CD4-positive, alpha-beta T cell treated with Interleukin-17A for 4 hours (primary cell): ENCODE results near the gene SRGAP2C.
"Not testable (repeated sequence)": the region's sequence is repeated elsewhere in the genome, so short reads cannot be mapped to it uniquely, and the experiment has no call there.

ENCODE experiments used
- DNase-seq: peaks from one replicate; pipeline ENCODE4 v3.0.0-alpha.2; 2020; ENCODE audit warnings: mixed read lengths

SRGAP2C gene

DNA sequence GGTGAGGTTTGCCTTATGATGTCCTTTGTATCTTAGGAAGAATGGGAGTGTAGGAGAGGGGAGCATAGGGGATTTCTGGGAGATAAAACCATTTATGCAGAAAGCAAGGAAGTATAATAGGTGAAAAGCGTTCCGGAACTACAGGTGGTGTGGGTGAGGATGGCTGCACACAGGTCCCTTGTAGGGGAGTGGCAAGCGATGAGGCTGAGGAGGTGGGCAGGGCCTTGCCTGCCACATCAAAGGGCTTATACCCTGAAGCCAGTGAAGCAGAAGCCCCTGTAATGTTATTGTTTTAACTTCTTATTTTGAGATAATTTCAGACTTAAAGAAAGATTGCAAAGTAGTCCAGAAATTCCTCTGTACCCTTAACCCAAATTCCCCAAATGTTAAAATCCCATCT lies 159.6 kb downstream of the SRGAP2C start:
- not testable (repeated sequence) for DNase-seq

DNA sequence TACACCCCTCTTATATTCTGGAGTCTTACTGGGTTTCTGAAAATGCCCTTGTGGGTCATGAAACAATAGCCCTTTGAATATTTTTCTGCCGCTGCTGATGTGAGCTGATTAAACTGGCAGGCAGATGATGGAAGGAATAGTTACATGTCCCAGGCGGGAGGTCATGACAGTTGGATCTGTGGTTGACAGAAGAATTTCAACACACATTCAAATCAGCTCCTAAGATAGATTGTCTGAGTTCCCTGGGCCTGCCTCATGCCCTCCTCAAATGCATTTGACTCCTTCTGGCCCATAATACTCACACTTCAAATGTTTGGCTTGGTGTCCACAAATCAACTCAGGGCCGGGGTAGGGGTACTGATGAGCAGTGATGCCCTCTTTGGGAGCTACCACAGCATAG lies 161.9 kb downstream of the SRGAP2C start:
- not testable (repeated sequence) for DNase-seq

DNA sequence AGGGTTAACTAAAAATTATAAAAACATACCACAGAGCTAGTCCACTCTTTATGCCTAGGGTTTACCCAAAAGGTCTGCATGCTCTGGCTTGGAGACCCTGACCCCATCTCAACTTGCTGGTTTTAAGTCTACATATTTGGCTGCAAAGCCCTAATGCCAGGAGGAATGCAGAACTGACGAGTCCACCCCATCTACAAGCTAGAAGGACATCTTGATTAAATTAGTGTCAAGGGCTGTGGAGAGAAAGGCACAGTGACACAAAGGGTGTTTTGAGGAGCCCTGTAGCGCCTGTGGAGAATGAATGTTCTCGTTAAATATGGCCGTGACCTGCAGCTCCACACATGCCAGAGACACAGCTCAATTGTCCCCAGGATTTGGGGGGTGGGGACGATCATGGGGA lies 162.7 kb downstream of the SRGAP2C start:
- not testable (repeated sequence) for DNase-seq

DNA sequence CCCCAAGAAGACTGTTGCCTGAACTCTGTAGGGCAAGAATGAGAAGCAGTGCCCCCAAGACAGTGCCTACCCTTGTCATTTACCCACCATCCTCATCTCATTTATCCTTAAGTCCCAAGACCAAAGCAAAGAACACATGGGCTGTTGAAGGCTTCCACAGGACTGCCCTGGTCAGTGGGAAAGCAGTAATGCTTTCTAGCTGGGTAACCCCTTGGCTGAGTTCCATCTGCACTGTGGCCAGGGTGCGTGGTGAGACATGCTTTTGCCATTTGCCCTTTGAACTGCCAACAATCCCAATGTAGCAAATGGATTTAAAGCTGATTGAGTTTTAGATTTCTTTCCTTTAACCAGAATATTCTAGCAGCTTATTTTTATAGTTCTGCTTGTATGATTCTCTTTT lies 163.3 kb downstream of the SRGAP2C start:
- DNase-seq = not testable (repeated sequence)

DNA sequence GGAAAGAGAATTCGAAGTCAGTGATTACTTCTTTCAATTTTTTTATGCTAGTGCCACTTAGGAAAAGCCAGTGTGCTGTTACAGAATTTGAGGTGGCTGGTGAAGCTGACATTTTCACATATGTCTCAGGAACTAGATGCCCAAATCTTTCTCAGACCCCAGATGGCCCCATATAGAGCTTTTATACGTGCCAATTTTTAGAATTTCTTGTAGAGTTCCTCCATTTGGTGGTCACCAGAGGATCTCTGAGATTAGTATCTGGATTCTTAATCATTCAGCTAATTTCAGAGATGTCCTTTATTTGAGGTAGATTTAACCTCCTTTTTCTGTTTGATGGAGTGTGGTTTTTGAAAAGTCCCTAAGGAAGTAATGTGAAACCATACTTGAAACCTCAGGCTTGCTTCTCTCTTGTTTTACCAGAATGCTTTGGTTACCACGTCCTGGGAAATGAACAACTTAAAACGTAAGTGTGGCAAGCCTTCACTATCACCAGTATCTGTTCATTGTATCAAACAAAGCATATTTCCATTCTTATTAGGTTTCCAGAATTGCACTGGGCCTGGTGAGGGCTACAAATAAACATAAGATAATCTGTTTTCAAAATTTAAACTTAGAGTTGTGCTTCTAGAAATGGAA lies 164.7 kb downstream of the SRGAP2C start:
- DNase-seq = not testable (repeated sequence)

DNA sequence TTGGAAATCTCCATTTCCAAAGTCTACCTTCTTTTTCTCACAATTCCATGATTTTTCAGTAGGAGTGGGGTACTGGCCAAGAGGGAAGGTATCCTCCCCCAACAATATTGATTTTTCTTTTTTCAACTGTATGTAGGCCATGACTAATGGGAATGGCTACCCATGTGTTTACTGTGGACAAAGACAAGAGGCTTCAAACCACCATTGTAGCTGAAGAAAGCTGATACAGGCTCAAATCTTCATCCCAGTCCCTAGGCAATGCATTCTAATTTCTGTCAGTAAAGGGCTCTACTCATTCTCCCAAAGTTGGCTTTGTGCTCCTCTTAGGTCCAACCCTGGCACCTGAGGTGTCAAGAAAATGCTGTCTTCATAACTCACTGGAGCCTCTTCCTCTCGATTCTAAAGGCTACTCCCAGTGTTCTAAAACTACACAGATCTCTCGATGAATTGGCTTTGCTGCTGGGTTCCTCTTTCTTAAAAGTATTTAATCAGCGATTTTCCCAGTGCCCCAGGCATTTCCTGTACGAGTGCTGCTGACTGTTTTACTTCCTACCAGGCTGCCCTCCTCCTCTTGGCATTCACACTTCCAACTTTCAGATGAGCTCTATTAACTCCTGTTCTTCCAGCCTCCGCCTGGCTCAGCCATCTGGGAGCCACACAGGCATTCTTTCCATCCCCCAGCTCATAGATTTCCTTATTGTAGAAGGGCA lies 171.1 kb downstream of the SRGAP2C start:
- DNase-seq = not testable (repeated sequence)

DNA sequence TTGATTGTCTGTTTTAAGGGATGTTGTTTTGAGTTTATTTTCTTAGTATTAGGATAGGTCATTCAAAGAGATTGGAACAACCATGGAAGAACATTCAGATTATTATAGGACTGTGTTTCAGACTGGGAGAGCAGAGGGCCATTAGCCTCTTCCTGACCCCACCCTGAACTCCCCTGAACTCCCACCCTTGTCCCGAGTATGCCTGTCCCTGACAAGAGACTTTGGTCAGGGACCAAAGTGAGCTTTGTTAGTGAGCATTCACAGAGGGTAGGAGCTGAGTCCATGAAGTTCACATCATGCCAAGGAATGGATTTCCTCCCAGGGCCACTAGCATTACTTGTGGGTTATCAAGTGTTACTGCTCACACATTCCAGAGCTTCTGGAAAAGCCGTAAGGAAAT lies 172.0 kb downstream of the SRGAP2C start:
- DNase-seq = not testable (repeated sequence)

DNA sequence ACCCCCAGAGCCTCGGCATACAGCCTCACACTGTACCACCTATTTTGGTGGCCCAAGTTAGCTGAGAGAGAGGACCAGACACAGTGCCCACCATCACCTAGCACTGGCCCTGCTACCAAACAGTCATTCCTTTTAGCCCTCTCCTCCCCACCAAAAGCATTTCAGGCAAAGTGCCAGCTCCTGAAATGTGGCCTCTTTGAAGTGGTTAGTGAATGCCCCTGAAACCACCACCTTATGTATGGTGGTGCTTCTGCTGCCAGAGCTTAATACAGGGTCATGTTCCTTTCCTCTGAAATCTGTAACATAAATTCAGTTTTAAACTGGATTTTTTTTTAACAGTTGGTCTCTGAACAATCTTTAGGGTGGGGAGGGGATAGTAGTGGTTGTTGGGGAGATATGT lies 175.8 kb downstream of the SRGAP2C start:
- DNase-seq = not testable (repeated sequence)

DNA sequence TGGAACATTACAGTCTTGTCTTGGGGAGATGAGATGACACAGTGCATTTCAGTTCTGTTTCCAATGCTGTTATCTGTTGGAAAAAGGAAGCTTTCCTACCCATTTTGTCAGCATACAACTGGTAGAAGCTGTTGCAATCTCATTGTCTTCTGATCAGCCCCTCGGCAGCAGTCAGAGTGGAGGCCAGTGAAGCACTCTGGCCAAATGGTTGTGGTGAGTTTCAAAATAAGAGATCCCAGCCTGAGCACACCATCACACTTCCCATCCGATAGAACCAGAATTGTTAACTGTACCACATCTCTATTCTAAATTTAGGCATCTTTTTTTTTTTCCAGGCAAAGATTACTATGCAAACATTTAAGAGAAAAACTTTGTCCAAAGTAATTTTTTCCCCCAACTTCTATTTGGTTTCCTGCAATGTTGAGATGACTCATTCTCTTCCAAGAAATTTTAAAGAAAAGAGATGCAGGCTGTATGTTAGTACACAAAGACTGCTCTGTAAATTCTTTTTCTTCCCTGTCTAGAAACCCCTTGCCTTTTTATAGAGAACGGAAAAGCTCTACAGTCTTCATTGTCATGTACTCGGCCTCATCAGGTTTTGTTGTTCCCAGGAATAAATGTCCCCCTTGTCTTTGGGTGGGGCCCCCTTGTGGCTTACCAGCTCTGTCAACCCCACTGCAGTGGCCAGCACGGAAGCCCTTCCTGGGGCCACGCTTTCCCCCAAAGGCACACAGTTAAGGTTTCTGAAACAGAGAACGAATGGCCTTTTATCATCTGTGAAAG lies 176.9 kb downstream of the SRGAP2C start:
- not testable (repeated sequence) for DNase-seq

GRCh38 chr1:121362234-121362883 lies 177.6 kb downstream of the SRGAP2C start:
- not testable (repeated sequence) for DNase-seq

DNA sequence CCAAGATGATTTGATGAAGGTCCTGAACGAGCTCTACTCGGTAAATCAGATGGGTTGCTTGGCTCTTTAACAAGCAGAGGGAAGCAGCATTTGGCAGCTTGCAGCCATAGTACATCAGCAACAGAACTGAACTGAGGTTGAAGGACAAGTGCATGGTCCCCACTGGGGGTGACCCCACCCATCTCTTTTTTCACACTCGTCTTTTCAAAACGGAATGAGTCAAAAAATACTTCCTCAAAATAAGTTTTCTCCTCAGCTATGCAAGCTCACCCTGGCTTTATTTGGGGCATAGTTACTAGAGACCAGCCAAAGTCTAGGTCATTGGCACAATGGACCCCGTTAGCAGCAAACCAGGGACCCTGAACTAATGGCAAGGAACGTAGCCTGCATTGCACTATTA lies 180.5 kb downstream of the SRGAP2C start:
- not testable (repeated sequence) for DNase-seq

- peak; percentile 16 for DNase-seq
These were observed 180.9 kb downstream of the SRGAP2C start for GRCh38 chr1:121365723-121366122.

DNA sequence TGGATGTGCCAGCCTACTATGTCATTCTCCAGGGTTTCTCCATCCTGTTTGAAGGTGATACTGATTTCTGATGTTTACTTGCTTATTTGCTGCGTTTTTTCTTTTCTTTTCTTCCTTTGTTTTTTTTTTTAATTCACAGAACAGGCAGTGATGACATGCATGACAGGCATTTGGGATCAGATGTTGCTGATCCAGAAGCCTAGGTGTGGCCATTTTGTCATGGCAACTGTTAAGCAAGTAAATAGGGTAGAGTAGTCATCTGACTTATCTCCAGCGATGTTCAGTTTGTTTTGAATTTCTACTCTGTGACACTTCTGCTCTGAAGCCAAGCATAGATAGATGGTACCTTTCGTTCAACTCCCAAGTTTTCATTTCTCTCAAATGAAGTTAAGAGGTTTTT lies 181.4 kb downstream of the SRGAP2C start:
- not testable (repeated sequence) for DNase-seq

GRCh38 chr1:121368910-121369309 lies 184.1 kb downstream of the SRGAP2C start:
- not testable (repeated sequence) for DNase-seq

DNA sequence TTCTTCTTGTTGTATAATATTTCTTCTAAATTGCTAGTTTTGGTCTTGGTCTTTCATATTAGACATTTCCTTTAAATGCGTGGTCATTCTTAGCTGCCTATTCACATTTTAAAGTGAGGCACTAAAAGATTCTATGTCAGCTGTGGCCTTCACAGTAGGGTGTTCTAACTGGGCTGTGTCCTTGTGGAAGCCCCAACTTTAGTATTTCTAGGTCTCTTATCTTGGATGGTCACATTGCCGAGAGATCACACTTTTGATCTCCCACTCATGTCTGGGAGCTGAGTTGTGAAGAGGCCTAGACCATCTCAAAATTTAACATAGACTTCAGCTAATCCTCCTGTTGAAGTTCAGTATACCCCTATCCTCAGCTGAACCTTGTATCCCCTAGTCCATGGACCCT lies 185.2 kb downstream of the SRGAP2C start:
- not testable (repeated sequence) for DNase-seq

DNA sequence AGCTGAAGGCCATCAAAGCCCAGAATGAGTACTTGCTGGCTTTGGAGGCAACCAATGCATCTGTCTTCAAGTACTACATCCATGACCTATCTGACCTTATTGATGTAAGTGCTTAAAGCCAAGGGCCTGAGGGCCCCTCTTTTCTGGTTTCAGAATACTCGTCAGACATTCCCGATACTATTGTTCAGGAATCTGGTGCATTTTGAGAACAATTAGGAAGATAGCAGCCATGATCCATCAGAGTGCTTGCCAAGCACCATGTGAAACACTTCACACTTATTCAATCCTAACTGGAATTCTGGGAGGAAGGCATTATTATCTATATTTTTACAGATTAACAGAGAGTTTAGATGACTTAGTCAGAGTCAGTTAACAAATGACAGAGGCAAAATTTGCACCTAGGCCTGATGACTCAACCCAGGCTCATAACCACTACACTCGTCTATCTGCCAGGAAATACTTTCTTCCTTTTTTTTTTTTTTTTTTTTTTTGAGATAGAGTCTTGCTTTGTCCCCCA lies 190.1 kb downstream of the SRGAP2C start:
- not testable (repeated sequence) for DNase-seq

GRCh38 chr1:121376986-121377385 lies 192.2 kb downstream of the SRGAP2C start:
- not testable (repeated sequence) for DNase-seq

DNA sequence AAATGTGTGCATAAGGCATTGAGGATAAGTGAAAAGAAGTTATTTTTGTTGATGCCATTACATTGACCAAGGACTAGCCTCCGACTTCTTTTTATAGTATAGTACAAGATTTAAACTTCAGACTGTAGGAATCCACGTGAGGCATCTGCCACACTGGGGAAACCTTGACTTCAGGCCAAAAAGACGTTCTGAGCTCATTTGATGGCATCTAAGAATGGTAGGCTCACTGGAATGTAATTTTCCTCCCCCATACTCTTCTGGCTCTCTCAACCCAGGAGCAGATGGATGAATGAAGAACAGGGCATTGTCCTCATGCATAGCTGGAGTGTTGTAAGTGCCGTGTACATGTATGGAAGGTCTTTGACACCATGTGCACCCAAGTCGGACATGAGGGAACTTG lies 194.0 kb downstream of the SRGAP2C start:
- not testable (repeated sequence) for DNase-seq

- not testable (repeated sequence) for DNase-seq
These were observed 200.0 kb downstream of the SRGAP2C start for GRCh38 chr1:121384754-121385153.

DNA sequence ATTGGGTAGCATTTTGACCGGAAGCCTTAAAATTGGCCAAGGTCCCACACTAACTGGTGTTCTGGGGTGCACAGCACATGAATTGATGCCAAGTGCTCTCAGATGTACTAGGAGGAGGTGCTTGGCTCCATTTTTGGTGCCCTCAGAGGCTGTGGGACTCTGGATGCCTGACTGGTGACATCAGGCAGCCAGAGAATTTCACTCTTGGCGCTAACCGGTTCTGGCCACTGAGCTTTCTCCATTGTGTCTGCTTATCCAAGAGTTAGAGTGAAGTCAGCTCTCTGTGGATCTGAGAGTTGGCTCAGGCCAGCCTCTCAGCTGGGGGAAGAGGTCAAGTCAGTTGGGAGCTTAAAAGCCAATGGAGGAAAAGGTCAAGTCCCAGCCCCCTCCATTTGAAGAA lies 200.4 kb downstream of the SRGAP2C start:
- DNase-seq = not testable (repeated sequence)

DNA sequence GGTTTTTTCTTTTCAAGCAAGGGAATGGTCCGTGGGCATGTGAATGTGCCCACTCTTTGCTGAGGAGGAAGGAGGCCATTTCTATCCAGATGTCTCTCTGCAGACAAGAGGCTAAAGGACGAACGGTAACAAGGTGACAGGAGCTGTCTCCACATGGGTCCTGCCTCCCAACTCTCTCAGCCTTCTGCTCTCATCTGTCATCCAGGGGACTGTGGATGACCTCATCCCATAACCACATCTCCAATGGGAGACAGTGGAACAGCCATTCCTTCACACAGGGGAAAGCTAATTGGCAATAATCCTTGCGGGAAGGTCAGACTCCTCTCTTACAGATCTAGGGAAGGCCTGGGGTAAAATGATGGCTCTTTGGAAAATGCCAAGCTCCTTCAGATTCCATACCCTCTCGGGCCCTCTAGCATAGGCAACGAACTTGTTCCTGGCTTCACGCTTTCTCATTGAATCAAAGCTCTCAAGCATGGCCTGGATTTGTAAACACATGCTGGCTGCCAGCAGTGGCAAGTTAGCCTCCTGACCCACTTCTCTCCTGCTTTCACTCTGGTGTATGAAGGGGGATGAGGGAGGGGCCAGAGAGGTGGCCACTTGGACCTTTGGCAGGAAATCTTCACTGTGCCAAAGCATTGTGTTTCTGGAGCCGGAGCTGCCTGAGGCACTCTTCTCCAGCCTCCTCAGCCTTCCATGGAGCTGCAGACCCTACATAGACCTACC lies 201.0 kb downstream of the SRGAP2C start:
- DNase-seq = not testable (repeated sequence)
